Measurements from ENCODE around the gene SLC1A4.
"Not testable (repeated sequence)": the region's sequence is repeated elsewhere in the genome, so short reads cannot be mapped to it uniquely, and the experiment has no call there.

The SLC1A4 gene

DNA sequence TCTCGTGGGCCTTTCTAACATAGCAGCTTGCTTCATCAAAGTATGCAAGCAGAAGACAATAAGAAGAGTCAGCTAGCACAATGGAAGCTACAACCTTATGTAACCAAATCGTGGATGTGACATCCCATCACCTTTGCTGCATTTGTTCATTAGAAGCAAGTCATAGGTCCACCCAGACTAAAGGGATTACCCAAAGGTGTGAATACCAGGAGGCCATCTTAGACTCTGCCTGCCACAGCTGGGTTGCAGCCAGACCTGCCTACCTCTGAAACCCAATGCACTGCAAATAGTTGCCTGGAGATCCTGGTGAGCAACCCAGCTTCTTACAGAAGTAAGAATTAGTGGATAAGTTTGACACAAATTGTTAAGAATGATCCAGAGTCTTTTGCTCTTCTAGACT lies 10.6 kb downstream of the SLC1A4 start:
- Histone ChIP-seq H3K14ac (ENCODE audit: low read length) (no peak overlapping the region), H3K79me1 (ENCODE audit: low read depth, low read length) (no peaks in the 10 kb centered on the region), H3K4me2 (ENCODE audit: insufficient read depth, low read length, poor library complexity, severe bottlenecking) (no peak overlapping the region), H3K4me1 (ENCODE audit: control insufficient read depth in 2 of 2, insufficient read depth in 1 of 2, low read depth in 1 of 2, low read length in 2 of 2) (no peaks in the 10 kb centered on the region), H2BK12ac (ENCODE audit: low read length) (no peak overlapping the region), H2BK15ac (ENCODE audit: low read length) (no peak overlapping the region), H2BK120ac (ENCODE audit: low read depth, low read length) (no peak overlapping the region), H2AK5ac (ENCODE audit: low read depth, low read length) (no peak overlapping the region), H2BK5ac (ENCODE audit: low read length) (no peak overlapping the region), H4K8ac (ENCODE audit: low read depth, low read length) (no peak overlapping the region), H3K36me3 (replicated peaks in 1 of 2; ENCODE audit: control insufficient read depth in 2 of 2, insufficient read depth in 2 of 2, low read length in 2 of 2) (peaks cover 0 to 3% of the 10 kb centered on the region in 2 donors), H3K27me3 (ENCODE audit: control insufficient read depth in 3 of 3, insufficient read depth in 3 of 3, low read depth in 1 of 3, low read length in 3 of 3) (no peaks in the 10 kb centered on the region), H2AFZ (ENCODE audit: low read length) (no peak overlapping the region), H3K9ac (ENCODE audit: low read depth, low read length, poor library complexity) (no peak overlapping the region), H3K4me3 (ENCODE audit: low read length in 2 of 2) (no peak overlapping the region), H4K91ac (ENCODE audit: low read depth, low read length, poor library complexity) (no peak overlapping the region), H3K23ac (ENCODE audit: low read depth, low read length, poor library complexity) (no peak overlapping the region), H3K27ac (replicated peaks; ENCODE audit: low read length) (no peak overlapping the region), H3K18ac (ENCODE audit: low read length) (no peak overlapping the region), H3K4ac (ENCODE audit: low read length) (no peak overlapping the region), H3K9me3 (replicated peaks in 1 of 2; ENCODE audit: control insufficient read depth in 2 of 2, insufficient read depth in 1 of 2, low read depth in 1 of 2, low read length in 2 of 2) (no peaks in the 10 kb centered on the region)
- no CpG with 5 or more reads among the region's 2 CpGs for WGBS, 2 donors (ENCODE audit: extremely low coverage in 2 of 2, insufficient read length in 2 of 2, insufficient replicate concordance in 1 of 2)
- DNase-seq (ENCODE audit: low spot score): no peak

DNA sequence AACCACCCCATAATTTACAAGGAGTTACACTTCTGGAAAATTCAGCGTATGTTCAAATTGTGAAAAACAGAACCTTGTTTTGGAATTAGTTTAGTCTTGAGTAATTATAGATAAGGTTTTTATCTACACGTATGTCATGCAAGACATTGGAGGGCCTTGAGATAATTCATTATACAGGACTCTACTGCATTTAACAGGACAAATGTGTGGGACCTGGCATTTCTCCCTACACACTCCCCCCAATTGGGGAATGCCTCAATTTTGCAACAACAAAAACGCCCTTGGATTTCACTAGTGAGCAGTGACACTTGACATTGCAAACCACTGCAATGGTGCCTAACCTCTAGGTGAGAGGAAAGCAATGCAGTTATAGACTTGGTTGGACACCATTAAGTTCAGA lies 11.4 kb downstream of the SLC1A4 start:
- Histone ChIP-seq H3K36me3 (replicated peaks in 1 of 2; ENCODE audit: control insufficient read depth in 2 of 2, insufficient read depth in 2 of 2, low read length in 2 of 2) (peaks cover 0 to 7% of the 10 kb centered on the region in 2 donors), H3K23ac (ENCODE audit: low read depth, low read length, poor library complexity) (no peak overlapping the region), H4K8ac (ENCODE audit: low read depth, low read length) (no peak overlapping the region), H4K91ac (ENCODE audit: low read depth, low read length, poor library complexity) (no peak overlapping the region), H2BK15ac (ENCODE audit: low read length) (no peak overlapping the region), H3K27me3 (ENCODE audit: control insufficient read depth in 3 of 3, insufficient read depth in 3 of 3, low read depth in 1 of 3, low read length in 3 of 3) (no peaks in the 10 kb centered on the region), H2BK5ac (ENCODE audit: low read length) (no peak overlapping the region), H3K9ac (ENCODE audit: low read depth, low read length, poor library complexity) (no peak overlapping the region), H2BK12ac (ENCODE audit: low read length) (no peak overlapping the region), H3K18ac (ENCODE audit: low read length) (no peak overlapping the region), H3K4ac (ENCODE audit: low read length) (no peak overlapping the region), H2AK5ac (ENCODE audit: low read depth, low read length) (no peak overlapping the region), H2AFZ (ENCODE audit: low read length) (no peak overlapping the region), H3K79me1 (ENCODE audit: low read depth, low read length) (no peaks in the 10 kb centered on the region), H3K9me3 (replicated peaks in 1 of 2; ENCODE audit: control insufficient read depth in 2 of 2, insufficient read depth in 1 of 2, low read depth in 1 of 2, low read length in 2 of 2) (no peaks in the 10 kb centered on the region), H3K14ac (ENCODE audit: low read length) (no peak overlapping the region), H3K4me3 (ENCODE audit: low read length in 2 of 2) (no peak overlapping the region), H3K4me2 (ENCODE audit: insufficient read depth, low read length, poor library complexity, severe bottlenecking) (no peak overlapping the region), H3K4me1 (ENCODE audit: control insufficient read depth in 2 of 2, insufficient read depth in 1 of 2, low read depth in 1 of 2, low read length in 2 of 2) (no peaks in the 10 kb centered on the region), H3K27ac (replicated peaks; ENCODE audit: low read length) (no peak overlapping the region), H2BK120ac (ENCODE audit: low read depth, low read length) (no peak overlapping the region)
- DNase-seq (ENCODE audit: low spot score): no peak
- no CpG with 5 or more reads among the region's 3 CpGs for WGBS, 2 donors (ENCODE audit: extremely low coverage in 2 of 2, insufficient read length in 2 of 2, insufficient replicate concordance in 1 of 2)

DNA sequence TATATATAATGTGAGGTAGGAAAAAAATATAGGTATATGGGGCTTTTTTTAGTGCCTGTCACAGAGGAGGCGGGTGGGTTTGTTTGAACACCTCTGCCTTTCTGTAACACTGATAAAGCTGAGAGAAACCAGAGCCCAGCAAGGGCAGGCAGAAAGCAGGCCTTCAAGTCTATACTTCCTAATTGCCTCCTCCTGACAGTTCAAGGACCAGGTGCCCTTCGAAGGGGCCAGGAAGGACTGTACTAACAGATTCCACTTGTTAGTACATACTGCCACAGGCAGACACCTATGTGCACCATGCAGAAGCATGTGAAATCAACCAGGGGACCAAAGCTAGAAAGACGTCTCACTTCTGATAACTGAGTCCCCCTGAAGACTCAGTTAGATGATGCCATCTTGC lies 13.8 kb downstream of the SLC1A4 start:
- Histone ChIP-seq H3K18ac (ENCODE audit: low read length) (peak overlapping the region; percentile 24), H2BK15ac (ENCODE audit: low read length) (no peak overlapping the region), H3K79me1 (ENCODE audit: low read depth, low read length) (no peaks in the 10 kb centered on the region), H2AK5ac (ENCODE audit: low read depth, low read length) (no peak overlapping the region), H3K14ac (ENCODE audit: low read length) (no peak overlapping the region), H3K9me3 (replicated peaks in 1 of 2; ENCODE audit: control insufficient read depth in 2 of 2, insufficient read depth in 1 of 2, low read depth in 1 of 2, low read length in 2 of 2) (no peaks in the 10 kb centered on the region), H3K4me1 (ENCODE audit: control insufficient read depth in 2 of 2, insufficient read depth in 1 of 2, low read depth in 1 of 2, low read length in 2 of 2) (no peaks in the 10 kb centered on the region), H4K91ac (ENCODE audit: low read depth, low read length, poor library complexity) (no peak overlapping the region), H4K8ac (ENCODE audit: low read depth, low read length) (no peak overlapping the region), H3K9ac (ENCODE audit: low read depth, low read length, poor library complexity) (no peak overlapping the region), H2BK12ac (ENCODE audit: low read length) (no peak overlapping the region), H2BK120ac (ENCODE audit: low read depth, low read length) (no peak overlapping the region), H3K27ac (replicated peaks; ENCODE audit: low read length) (no peak overlapping the region), H3K36me3 (replicated peaks in 1 of 2; ENCODE audit: control insufficient read depth in 2 of 2, insufficient read depth in 2 of 2, low read length in 2 of 2) (peaks cover 0 to 10% of the 10 kb centered on the region in 2 donors), H3K4ac (ENCODE audit: low read length) (no peak overlapping the region), H3K27me3 (ENCODE audit: control insufficient read depth in 3 of 3, insufficient read depth in 3 of 3, low read depth in 1 of 3, low read length in 3 of 3) (no peaks in the 10 kb centered on the region), H2AFZ (ENCODE audit: low read length) (no peak overlapping the region), H3K23ac (ENCODE audit: low read depth, low read length, poor library complexity) (no peak overlapping the region), H2BK5ac (ENCODE audit: low read length) (no peak overlapping the region), H3K4me3 (ENCODE audit: low read length in 2 of 2) (no peak overlapping the region), H3K4me2 (ENCODE audit: insufficient read depth, low read length, poor library complexity, severe bottlenecking) (no peak overlapping the region)
- no peak for DNase-seq (ENCODE audit: low spot score)
- no CpG with 5 or more reads among the region's 3 CpGs for WGBS, 2 donors (ENCODE audit: extremely low coverage in 2 of 2, insufficient read length in 2 of 2, insufficient replicate concordance in 1 of 2)

DNA sequence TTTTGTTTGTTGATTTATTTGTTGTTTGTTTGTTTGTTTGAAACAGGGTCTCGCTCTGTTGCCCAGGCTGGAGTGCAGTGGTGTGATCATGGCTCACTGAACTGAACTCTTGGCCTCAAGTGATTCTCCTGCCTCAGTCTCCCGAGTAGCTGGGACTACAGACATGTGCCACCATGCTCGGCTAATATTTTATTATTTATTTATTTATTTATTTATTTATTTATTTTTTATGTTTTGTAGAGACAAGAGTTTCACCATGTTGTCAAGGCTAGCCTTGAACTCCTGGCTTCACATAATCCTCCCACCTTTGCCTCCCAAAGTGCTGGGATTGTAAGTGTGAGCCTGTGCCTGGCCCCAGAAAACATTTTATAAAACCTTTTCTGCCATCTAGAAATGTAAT lies 15.0 kb downstream of the SLC1A4 start:
- H4K8ac ChIP-seq (ENCODE audit: low read depth, low read length); H3K18ac ChIP-seq (ENCODE audit: low read length); H3K4me3 ChIP-seq (ENCODE audit: low read length in 2 of 2); H2AFZ ChIP-seq (ENCODE audit: low read length); H4K91ac ChIP-seq (ENCODE audit: low read depth, low read length, poor library complexity); H2BK5ac ChIP-seq (ENCODE audit: low read length); H2BK12ac ChIP-seq (ENCODE audit: low read length); H3K4me1 ChIP-seq (ENCODE audit: control insufficient read depth in 2 of 2, insufficient read depth in 1 of 2, low read depth in 1 of 2, low read length in 2 of 2); H2BK15ac ChIP-seq (ENCODE audit: low read length); DNase-seq (ENCODE audit: low spot score); H3K9ac ChIP-seq (ENCODE audit: low read depth, low read length, poor library complexity); H3K79me1 ChIP-seq (ENCODE audit: low read depth, low read length); H3K27ac ChIP-seq (replicated peaks; ENCODE audit: low read length); H2BK120ac ChIP-seq (ENCODE audit: low read depth, low read length); H3K27me3 ChIP-seq (ENCODE audit: control insufficient read depth in 3 of 3, insufficient read depth in 3 of 3, low read depth in 1 of 3, low read length in 3 of 3); H3K4me2 ChIP-seq (ENCODE audit: insufficient read depth, low read length, poor library complexity, severe bottlenecking); H3K4ac ChIP-seq (ENCODE audit: low read length); H3K9me3 ChIP-seq (replicated peaks in 1 of 2; ENCODE audit: control insufficient read depth in 2 of 2, insufficient read depth in 1 of 2, low read depth in 1 of 2, low read length in 2 of 2); H3K23ac ChIP-seq (ENCODE audit: low read depth, low read length, poor library complexity); H2AK5ac ChIP-seq (ENCODE audit: low read depth, low read length); H3K14ac ChIP-seq (ENCODE audit: low read length): not testable (repeated sequence)
- peaks cover 0 to 10% of the 10 kb centered on the region in 2 donors for H3K36me3 ChIP-seq (replicated peaks in 1 of 2; ENCODE audit: control insufficient read depth in 2 of 2, insufficient read depth in 2 of 2, low read length in 2 of 2)
- no CpG with 5 or more reads among the region's 3 CpGs for WGBS, 2 donors (ENCODE audit: extremely low coverage in 2 of 2, insufficient read length in 2 of 2, insufficient replicate concordance in 1 of 2)
